GM18502 (cell line): Measurements from ENCODE around the gene SLC25A26.
"Not testable (repeated sequence)": the region's sequence is repeated elsewhere in the genome, so short reads cannot be mapped to it uniquely, and the experiment has no call there.

Experiments
- ATAC-seq: cut with Tn5 transposase; IDR thresholded peaks from one replicate; pipeline ENCODE4 v1.9.1; 2021; ENCODE audit warnings: mild to moderate bottlenecking; ENCODE audit not compliant: unreplicated experiment, poor library complexity

The SLC25A26 gene

DNA sequence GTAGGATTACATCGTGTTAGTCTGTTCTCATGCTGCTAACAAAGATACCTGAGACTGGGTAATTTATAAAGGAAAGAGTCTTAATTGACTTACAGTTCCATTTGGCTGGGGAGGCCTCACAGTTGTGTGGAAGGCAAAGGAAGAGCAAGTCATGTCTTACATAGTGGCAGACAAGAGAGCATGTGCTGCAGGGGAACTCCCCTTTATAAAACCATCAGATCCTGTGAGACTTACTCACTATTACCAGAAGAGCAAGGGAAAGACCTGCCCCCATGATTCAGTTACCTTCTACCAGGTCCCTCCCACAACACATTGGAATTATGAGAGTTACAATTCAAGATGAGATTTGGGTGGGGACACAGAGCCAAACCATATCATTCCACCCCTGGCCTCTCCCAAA is 3.4 kb downstream of the SLC25A26 start:
- ATAC-seq = no peak

DNA sequence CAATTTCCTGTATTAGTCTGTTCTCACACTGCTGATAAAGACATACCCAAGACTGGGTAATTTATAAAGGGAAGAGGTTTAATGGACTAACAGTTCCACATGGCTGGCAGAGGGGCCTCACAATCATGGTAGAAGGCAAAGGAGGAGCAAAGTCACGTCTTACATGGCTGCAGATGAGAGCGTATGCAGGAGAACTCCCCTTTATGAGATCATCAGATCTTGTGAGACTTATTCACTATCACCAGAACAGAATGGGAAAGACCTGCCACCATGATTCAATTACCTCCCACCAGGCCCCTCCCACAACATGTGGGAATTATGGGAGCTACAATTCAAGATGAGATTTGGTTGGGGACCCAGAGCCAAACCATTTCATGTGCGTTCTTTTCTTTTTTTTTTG is 5.3 kb downstream of the SLC25A26 start:
- ATAC-seq = not testable (repeated sequence)

DNA sequence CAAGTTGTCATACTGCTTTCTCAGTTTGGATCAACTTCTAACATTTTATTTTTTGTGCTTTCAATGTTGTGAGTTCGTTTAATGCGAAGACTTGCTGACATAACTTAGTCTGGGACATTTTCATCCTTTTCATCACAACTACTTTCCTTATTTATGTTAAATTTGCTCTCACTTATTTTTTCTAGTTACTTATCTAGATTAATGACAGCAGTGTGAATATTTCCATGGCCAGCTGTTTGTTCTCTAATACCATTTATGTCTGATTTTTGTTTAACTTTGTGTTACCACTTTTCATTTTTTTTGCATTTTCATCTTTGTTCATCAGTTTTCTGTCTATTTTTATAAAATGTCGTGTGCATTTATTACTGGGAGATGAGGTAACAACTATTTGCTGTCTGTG is 6.2 kb downstream of the SLC25A26 start:
- ATAC-seq = no peak

DNA sequence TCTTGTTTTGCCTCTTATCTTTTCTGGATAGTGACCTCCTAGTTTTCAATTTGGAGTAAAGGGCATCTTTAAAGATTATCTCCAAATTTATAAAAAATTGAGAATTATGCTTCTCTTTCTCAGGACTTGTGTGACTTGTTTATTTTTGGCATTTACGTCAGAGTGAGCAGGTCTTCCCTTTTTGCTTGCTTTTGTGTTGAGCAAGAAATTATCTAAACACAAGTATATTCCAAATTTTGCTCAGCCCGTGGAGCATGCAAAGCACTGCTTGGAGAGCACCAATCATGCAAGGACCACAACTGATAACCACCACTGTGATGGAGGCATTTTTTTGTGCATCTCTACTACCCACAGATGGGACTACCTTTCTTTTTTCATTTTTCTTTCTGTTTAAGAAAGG is 7.1 kb downstream of the SLC25A26 start:
- ATAC-seq = no peak

DNA sequence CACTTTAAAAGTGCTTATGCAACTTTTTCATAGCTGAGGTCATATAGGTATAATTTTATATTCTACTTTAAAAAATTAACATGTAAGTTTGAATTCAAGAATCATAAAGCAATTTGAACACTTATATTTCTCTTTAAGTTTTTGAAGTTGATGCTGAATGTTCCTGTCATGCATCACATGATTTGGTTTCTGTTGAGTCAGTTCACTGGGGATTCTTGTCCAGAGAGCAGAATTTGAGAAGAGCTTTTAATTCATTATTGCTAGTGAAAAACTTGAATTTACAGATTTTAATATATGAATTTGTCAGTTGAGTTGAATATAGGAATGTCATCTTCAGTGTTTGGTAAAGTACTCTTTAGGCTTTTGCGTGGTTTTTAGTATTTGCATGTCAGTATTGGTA is 7.9 kb downstream of the SLC25A26 start:
- ATAC-seq = peak; percentile 49

DNA sequence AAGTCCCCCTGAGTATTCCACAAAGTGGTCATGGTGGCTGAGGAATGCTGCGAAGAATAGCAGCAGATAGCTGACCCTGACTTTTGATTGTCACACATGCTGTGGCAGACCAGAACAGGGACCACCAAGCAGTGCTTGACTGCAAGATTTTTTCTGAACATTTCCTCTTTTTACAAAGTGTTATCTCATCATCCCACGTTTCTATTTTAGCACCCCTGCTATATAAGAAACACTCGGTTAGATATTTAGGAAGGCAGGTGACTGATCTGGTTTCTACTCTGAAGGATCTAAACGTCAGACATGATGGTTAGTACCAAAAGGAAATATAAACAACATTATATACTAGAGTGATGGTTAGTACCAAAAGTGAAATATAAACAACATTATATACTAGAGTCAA is 9.1 kb downstream of the SLC25A26 start:
- no peak for ATAC-seq

DNA sequence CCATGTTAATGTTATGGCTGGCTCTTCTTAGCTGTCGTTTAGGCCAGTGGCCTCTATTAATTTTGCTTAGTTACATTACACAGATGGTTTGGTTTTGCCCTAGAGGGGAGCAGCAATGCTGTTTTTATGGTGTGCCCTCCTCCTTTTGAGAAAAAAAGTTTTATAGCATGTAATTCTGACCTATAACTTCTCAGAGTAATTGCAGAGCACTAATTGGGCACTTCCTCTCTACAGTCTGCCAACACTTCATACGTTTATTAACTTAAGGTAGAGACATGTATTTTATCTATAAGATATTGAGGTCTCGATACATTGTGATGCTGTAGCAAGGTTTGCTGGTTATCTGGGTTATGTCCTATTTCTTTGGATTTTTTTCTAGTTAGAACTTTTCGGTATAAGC is 12.2 kb downstream of the SLC25A26 start:
- no peak for ATAC-seq

DNA sequence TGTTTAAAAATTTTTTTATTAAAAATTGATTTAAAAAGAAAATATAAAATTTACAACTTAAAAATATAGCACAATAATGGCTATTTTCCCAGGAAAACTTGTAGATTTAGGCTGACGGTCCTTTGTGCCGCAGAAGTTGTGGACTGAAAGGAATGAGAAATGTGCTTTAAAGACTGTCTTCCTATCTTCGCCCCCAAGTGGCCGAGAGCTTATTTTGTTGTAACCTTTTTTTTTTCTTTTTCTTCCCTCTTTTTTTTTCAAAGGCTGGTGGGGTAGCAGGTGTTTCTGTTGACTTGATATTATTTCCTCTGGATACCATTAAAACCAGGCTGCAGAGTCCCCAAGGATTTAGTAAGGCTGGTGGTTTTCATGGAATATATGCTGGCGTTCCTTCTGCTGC is 15.5 kb downstream of the SLC25A26 start:
- no peak for ATAC-seq

DNA sequence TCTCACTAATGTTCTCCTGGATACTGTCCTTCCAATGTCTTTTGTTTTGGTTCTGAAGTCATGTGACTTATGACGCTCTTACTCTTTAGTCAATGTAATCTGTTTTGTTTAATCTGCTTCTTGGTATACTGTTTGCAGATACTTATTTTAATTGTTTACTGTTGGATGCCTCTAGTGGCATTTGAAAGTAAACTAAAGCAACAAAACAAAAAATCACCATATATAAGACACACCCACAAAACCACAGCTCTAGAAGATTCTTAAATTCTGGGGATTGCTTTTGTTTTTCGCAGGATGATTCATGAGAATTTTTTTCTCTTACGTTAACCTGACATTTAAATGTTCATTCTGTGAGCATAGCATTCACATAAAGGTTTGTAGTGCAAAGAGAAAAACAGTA is 16.8 kb downstream of the SLC25A26 start:
- no peak for ATAC-seq

DNA sequence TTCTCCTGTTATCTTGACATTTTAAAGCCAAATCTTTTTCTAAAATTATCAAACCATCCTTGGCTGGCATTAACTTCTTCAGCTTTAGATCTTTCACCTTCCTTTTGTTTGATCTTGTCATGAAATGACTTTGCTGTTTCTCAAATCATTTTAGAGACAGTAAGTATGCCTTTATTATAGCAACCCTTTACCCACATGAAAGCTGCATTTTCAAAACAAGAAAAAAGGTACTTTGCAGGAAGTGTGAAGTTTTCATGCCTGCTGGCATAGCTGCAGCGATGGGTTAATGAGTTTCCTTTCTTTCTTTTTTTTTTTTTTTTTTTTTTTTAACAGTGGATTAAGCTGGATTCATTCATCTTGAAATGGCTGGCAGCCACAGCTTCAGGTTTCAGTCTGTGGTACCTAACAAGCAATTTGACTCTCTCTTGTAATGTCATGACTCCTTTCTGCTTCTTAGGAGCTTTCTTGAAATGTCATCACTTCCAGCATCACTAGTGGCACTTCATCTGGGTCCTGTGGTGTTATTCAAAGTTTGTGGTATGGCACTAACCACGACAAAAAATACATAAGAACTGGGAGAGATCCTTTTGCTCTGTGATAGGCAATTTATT is 18.8 kb downstream of the SLC25A26 start:
- ATAC-seq = no peak

DNA sequence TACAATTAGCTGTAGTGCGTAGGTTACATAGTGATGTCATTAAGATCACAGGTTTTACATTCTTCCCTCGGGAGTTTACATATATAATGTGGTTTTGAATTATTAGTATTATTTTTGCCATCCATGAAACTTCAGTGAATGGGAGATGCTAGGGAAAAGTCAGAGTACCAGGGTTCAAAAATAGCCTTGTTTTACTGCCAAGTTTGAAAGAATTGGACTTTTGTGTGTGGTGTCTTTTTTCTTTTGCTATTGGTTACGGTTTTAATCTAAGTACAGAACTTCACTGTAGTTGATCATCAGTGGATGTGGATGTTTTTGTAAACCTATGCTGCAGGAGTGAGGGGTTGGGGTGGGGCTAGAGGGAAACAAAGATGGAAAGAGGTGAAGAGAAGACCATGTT is 20.7 kb downstream of the SLC25A26 start:
- no peak for ATAC-seq

DNA sequence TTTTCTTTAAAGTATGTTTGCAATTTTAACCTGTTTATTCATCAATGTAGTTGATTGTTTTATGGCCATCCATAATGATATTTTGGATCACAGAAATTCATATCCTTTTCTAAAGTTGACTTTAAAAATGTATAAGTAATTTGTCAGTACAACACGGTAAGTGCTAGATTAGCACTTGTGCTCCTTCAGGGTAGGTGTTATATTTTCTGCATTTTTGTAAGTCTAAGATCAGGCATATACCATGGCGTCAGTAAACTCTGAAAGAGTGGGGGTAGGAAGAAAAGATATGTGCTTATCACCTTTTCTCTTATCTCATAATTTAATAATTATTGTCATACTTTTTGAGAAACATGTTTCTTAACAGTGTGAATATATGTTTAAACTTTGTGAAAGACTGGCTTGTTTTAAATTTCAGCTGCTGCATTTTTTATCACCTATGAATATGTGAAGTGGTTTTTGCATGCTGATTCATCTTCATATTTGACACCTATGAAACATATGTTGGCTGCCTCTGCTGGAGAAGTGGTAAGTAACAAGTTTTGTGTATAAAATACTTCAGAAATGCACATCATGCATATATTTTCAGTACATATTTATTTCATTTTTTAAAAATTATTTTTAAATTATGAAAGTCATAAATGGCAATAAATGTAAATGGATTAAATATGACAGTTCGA is 22.1 kb downstream of the SLC25A26 start:
- no peak for ATAC-seq

DNA sequence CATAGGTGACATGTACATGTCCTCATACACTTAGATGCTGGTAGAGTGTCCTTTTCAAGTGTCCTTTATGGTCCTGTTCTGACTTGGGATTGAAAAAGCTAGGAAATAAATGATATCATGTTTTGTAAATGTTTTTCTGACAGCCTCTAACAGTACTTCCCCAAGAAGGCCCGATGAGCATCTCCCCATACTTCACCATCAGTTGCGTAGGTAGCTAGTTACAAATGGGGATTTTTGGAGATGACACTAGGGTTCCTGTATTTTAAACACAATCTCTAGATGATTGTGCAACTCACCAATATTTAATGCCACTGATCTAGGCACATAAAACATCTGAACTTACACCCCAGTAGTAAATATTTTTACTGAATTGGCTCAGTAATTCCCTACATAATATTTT is 27.8 kb downstream of the SLC25A26 start:
- no peak for ATAC-seq

DNA sequence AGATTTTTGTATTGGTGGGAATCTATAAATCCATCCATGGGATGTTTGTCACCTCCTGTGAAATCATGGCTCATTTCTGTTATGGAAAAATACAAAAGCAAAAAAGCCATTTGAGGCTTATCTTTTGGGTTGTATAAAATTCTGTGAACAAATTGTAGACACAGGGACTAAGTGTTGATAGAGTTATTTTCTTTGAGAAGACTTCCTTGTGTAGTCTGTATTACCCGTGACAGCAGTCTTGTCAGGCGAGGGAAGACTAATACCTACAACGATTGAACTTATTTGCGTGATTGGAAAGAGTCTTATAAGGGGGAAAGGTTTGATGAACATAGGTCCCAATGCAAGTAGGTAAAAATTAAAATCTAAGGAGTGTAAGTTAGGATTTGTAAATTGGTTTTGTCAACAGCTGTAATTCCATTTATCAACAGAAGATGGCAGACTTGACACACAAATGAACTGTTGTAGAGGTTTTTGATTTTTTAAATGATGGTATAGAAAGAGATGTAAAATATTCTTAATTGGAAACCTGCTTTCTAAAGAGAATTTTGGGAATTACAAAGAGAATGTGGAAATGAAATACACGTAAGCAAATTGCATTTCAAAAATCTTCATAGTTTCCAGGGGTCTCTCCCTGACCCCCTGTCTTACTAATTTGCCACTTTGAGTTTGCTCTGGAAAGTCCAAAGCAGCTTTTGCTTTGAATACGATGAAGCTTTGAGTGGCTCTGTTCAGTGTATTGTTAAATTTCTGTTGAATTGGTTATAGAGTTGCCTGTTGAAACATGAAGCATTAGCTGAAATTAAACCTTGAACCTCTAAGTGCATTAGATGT is 33.2 kb downstream of the SLC25A26 start:
- ATAC-seq = no peak

DNA sequence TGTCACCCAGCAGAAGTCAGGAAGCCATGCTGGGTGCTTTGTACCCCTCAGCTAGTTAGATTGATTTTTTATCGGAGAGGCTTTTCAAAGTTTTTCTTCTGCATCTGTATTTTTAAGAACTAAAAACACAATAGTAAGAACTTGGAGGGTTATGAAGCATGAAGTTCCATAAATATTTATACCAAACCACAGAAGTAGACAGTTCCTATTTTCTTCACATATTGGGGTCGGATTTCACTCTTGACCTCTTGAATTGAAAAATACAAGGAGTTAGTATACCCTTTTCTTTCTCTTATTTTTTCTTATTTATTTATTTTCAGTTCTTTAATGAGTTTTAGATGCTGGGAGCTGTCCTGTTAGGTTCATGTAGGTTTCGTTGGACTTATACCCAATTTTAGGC is 35.1 kb downstream of the SLC25A26 start:
- no peak for ATAC-seq

DNA sequence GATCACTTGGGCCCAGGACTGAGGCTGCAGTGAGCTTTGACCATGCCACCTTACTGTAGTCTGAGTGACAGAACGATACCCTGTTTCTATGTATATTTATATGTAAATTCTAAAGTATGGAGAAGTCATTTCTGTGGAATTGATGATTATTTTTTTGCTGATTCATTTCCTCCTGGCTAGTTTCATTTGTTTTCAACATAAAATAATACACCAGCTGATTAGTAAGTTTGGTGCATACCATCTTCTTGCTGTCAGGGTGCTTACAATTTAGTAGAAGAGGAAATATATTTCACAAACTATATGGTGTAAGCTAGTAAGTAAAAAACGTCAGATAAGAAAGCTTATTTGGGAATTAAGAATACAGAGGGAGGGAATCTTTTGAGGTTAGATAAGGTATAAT is 36.0 kb downstream of the SLC25A26 start:
- ATAC-seq = no peak

DNA sequence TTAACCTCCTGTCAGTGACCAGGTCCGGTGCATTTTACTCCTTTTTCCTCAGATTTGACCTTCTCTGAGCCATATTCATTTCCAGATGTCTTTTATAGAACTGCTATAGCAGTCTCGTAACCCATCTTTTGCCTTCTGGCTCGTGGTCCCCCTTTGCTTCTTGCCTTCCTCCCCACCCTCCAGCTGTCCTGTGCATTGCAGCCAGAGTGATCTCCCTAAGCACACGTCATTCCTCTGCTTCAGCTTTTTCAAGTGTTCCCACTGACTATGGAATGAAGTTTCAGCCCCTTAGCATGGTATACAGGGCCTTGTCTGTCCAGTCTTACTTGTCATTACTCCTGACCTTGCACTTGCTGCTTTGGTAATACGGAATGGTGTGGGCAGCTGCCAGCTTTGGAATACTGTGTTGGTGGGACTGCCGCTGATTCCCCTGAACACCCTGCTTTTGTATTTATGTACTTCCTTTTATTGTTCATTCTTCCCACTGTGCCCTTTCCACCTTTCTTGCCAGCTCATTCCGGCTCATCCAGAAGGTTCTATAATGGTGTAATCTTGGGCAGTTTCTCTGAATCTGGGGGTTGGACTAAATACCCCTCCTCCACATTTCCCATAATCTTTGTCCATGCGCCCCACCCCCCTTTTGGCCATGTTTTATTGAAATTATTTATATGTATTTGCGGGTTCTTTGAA is 38.9 kb downstream of the SLC25A26 start:
- ATAC-seq = no peak

DNA sequence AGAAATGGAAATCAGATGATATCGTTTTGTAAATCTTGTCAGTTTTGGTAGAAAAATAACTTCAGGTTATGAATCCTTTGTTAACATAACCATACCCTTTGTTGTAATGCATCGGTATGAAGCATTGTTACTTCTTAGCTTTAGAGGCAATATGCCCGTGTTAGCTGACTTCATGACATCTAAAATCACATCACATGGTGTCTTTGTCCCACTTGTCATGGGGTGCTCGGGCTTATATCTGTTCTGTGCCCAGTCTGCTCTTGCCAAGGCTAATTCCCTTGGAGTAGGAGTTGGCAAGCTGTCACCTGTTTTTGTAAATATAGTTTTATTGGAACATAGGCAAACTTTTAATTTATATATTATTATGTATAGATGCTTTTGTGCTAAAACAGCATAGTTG is 39.6 kb downstream of the SLC25A26 start:
- ATAC-seq = no peak

DNA sequence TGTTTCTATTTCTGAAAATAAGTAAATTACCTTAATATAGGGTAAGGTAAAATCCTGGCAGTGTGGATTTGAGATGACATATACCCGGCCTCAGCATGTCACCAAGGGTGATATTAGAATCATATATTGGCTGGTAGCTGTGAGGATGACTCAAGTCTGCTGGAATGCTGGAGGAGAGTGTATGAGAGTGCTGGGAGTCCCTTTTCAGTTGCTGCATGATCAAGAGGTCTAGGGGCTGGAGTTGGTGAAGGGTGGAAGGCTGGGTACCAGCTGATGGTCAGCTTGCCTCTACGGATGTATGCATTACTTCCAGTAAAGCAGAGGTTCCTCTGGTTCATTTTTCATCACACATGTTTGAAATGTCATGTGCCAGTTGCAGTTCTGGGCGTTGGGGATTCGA is 40.6 kb downstream of the SLC25A26 start:
- ATAC-seq = no peak

DNA sequence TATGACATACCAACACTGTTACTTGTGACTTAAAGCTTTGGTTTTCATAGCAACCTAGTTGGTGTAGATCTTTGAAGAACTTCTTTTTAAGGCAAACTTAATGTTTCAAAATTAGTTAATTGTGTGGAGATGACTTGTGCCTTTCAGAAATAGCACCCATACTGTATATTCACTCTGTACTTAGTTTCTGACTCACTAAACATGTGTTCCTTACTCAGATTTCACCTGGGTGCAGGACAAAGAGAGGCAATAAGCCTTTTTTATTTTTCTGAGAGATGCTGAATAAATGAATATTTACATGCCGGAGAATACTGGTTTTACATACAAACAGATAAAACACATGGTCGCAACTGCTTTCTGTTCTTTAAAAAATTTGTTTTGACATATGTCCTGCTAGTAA is 44.8 kb downstream of the SLC25A26 start:
- no peak for ATAC-seq

DNA sequence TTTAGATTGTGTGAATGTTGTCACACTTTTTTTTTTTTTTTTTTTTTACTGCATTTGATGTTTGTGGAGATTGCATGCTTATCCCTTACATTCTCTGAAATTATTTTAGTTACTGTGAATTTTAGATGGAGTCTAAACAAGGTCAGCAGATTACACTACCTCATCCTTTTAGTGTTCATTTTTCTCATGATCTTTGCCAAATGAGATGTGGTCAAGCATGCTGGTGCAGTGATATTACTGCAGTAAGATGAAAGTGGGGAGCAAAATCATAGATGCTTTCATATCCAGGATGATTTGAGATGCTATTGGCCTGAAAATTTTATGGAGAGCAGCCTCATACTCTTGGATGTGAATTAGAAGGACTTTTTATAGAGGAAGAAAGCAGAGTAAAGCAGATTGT is 45.8 kb downstream of the SLC25A26 start:
- no peak for ATAC-seq
